NCI-H510A treated with DMSO at 0.1 percent for 48 hours (cell line): ENCODE data around the gene DOP1A.

Source experiments
- DNase-seq: peaks from one replicate; lab custom pipeline; 2025; lab: John Stamatoyannopoulos, UW

The DOP1A gene

DNA sequence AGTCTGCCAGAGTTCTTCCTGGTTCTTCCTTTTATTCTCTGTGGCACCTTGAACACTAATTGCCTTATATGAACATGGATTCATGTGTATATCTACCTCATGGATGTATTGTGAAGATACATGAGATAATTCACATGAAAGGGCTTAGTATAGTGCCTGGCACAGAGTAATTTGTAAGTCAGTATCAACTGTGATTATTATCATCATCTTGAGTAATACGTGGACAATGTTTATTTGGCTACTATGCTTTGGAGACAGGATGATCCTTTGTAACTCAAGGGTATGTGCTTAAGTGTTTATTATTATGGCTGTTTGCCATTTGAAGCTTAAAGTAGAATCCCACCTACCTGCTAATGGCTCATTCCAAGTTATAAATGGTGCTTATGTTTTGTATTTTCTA is 16.0 kb downstream of the DOP1A start:
- no peak for DNase-seq

DNA sequence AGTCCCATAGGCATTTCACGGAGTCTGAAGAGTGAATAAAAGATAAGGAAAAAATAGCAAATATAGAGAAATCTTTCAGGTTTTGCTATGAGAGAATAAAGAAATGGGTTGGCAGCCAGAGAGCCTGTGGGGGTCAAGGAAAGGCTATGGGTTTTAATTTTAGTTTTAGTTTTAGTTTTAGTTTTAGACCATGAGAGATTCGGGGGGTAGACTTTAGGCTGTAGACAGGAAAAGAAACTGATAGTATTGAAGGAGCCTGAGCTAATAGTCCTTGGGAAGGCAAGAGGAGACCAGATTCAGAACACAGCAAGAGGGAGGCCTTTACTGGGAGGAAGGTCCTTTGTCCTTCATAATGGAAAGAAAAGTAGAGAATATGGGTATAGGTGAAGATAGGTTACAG is 19.3 kb downstream of the DOP1A start:
- no peak for DNase-seq

DNA sequence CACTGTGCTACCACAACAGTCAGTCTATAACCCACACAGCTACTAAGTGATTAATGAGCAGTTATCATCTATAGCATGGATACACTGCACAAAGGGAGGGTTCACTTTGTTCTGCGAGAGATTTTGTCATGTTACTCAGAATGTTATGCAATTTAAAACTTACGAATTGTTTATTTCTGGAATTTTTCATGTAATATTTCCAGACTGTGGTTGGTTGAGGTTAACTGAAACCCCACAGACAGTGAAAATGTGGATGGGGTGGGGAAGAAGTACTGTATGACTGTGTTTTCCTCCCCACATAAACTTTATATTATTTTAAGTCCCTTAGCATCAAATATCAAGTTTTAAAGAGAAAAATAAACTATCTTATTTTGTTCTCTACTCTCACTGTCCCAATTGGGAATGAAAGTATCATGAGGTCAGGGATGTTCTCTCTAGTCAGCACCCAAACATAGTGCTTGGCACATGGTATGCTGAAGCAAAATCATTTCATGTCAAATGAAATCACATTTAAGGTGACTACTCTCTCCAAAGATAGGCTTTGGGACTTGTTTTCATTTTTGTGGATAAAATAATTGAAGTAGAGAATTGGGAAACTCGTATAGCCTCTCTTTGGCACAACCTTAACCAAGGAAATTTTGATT is 25.4 kb downstream of the DOP1A start:
- no peak for DNase-seq

DNA sequence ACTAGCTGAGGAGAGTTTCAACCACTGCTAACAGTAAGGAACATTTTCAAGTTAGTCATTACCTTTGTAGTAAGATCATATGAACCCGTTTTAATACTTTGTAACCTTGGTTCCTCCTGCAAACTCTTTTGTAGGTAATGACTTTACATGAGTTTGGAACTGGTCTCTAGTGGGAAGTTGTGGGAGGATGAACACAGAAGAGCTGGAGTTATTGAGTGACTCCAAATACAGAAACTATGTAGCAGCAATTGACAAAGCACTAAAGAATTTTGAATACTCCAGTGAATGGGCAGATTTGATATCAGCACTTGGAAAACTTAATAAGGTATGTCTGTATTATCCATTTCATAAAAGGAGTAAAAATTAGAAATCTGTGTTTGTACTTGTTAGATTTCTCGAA is 29.3 kb downstream of the DOP1A start:
- no peak for DNase-seq

DNA sequence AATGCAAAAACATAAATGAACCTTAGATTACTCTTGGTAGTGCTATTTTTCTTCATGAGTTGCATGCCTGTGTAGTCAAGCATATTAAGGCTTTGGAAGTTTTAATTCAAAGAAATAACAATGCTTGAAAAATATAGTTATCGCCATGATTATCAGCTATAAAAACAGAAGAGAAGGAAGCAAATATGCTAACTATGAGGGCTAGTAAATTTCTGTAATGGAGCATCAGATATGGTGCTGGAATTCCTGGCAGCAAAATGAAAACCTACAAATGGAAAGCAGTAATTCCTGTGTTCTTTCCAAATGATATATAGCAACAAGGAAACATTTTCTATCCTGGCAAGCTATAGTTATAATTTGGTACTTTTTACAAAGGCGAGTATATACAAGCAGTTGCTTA is 29.7 kb downstream of the DOP1A start:
- no peak for DNase-seq

DNA sequence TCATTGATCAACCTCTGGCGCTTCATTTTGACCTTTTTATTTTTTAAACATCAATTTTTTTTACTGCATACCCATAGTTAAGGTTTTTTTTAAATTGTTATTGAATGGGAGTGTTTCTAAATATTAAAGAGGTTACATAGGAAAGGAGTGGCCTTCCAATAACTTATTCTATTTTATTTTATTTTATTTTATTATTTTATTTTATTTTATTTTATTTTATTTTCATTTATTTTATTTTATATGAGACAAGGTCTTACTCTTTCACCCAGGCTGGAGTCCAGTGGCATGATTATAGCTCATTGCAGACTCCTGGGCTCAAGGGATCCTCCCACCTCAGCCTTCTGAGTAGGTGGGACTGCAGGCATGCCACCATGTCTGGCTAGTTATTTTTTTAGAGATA is 30.2 kb downstream of the DOP1A start:
- no peak for DNase-seq

DNA sequence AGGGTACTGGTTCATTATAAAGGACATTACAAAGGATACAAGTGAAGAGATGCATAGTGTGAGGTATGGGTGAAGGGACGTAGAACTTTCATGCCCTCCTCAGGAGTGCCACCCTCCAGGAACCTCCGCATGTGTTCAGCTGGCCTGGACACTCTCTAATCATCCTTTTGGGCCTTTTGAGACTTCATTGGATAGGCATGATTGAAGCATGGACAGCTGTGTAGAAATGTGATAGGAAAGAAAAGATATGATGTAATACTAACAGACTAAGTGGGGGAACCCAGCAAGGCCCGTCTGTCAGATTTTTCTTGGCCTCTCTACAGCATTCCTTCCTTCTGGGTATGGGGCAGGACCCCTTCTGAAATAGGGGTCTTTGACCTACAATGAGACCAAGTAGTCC is 31.1 kb downstream of the DOP1A start:
- DNase-seq, result no peak

DNA sequence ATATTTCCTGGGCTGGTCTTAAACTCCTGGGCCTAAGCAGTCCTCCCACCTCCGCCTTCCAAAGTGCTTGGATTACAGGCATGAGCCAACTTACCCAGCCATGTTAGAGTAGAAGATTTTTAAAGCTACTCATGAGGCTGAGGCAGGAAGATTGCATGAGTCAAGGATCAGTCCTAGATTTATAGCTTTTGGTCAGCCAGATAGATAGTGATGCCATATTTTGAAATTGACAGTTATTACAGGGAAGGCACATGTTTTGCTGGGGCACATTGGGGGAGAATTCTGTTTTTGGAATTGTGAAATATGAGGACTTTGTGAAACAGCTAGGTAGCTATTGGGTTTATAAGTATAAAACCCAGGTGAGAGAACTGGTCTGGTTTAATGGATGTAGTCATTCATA is 40.9 kb downstream of the DOP1A start:
- DNase-seq, result no peak

DNA sequence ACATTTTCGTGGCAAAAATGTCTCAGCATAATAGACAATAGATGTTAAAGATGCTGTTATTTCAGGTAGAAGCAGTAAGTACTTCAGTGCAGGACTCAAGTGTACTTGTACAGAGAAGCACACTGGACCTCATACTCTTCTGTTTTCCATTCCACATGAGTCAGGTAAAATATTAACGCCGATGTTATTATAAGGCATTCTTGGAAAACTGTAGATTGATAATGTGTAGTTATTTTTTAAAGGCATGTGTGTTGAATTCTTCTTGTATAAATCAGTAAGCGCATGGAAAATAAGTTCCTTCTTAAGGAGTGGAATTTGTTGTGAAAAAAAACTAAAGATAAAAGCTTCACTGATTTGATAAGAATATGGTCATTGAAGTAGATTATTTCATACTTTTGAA is 45.8 kb downstream of the DOP1A start:
- no peak for DNase-seq

DNA sequence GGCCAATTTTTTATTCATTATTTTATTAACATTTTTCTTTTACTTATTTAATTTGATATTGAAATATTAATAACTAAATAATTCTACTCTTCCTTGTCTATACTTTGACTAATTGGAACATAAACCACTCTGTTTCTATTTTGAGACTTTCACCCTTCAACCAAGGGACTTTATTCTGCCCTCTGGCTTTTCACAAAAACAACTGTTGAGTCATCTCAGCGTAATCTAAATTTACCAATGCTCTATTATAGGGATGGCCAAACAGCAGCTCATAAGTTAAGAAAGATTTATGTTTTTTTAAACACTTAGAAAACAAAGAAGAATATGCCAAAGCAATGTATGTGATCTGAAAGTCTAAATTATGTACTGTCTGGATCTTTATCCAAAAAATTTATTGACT is 46.7 kb downstream of the DOP1A start:
- DNase-seq, result no peak

DNA sequence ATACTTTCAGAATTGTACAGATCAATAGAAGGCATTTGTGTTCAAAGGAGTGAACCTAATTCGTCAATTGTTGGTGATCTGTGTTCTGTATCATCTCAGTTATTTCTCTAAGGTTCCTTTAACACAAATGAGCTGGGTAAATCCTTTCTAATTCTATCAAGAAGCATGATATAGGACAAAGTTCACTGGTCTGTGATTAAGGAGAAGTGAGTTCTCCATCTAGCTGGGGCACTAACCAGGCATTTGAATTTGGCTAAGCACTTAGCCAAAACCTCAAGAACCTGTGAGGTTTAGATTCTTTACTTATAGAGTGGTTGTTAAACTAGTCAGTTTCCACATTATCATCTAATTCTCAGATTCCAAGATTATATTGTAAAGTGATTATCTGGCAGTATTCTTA is 50.3 kb downstream of the DOP1A start:
- no peak for DNase-seq

DNA sequence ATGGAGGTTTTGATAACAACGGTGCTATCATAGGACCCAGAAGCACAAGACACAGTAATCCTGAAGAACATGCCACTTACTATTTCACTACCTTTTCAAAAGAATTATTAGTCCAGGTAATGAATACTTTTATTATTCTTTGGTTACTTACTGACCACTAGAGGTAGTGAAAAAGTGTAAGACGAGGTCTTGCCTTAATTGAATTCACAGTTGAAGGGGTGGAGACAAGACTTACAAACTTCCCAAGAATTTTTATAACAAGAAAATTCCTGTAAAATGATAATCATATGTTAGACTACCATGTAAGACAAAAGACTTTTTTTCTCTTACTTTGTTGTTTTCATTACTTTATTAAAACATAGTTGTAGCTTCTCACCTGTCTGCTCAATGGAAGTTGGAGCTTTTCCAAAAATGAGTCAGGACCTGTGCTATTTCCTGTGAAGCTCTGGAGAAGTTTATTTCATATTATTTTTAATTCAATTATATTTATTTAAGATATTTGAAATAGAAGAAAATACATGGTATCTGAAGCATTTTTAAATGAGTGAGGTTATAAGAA is 52.4 kb downstream of the DOP1A start:
- no peak for DNase-seq

DNA sequence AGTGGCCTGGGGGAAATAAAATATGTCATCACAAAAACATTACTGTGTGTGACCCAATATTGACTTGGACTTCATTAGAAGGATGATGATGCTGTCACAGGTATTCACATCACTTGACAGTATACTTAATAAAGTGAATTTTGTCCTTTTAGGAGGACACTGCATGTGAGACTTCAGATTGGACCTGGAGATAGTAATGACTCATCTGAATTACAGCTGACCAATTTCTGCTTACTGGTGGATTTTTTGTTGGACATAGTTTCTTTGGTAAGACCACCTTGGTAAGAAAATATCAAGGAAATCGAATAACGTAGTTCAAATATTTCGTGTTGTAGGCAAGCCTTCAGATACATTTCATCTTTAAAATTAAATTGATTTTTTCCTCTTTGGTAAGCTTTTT is 57.1 kb downstream of the DOP1A start:
- no peak for DNase-seq

DNA sequence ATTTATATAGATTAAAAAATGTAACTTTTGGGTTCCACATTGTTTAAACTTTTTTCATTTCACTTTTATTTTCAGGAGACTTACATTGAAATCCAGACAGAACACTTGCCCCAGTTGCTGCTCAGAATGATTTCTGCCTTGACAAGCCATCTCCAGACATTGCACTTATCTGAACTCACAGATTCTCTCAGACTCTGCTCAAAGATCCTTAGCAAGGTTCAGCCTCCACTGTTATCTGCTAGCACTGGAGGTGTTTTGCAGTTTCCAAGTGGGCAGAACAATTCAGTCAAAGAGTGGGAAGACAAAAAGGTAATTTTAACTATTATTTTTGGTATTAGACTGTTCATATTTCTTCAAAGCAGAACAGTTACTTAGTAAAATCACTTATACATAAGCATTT is 58.0 kb downstream of the DOP1A start:
- no peak for DNase-seq

DNA sequence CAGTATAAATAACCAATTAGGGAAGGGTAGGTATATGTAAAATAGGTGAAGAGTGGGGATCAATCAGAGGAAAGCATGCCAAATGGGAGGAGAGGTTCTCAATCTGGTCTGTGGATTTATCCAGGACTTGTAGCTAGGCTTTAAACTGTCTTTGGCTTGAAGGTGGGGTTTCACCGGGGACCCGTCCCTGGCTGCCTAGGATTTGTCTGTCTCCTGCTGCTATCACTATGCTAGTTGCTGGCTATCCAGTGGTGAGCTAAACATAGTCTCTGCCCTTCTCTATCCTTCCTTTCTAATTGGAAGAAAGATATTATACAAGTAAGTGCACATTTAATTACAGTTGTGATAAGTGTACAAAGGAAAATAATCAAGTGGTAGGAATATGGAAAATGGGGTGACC is 58.8 kb downstream of the DOP1A start:
- no peak for DNase-seq

DNA sequence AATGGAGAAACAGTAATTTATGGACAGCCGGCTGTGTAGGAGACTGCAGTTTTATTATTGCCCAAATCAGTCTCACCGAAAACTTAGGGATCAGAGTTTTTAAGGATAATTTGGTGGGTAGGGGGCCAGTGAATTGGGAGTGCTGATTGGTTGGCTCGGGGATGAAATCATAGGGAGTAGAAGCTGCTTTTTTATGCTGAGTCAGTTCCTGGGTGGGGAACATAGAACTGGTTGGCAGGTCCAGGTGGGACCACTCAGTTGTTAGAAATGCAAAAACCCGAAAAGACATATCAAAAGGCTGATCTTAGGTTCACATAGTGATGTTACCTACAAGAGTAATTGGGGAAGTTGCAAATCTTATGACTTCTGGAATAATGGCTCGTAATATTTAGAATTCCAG is 59.3 kb downstream of the DOP1A start:
- no peak for DNase-seq

DNA sequence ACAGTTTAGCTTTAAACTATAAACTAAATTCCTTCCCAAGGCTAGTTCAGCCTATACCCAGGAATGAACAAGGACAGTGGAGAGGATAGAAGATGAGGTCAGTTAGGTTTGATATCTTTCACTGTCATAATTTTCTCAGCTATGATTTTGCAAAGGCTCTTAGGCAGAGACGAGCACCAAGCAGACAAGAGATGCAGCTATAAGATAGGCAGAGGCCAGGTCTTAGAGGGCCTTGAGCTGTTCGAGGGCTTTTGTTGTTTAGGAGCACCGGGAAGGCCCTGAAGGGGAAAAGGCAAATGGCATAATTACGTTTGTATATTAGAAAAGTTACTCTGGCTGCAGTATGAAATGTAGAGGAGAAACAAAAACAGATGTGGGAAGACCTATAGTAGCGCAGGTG is 59.8 kb downstream of the DOP1A start:
- DNase-seq, result no peak

DNA sequence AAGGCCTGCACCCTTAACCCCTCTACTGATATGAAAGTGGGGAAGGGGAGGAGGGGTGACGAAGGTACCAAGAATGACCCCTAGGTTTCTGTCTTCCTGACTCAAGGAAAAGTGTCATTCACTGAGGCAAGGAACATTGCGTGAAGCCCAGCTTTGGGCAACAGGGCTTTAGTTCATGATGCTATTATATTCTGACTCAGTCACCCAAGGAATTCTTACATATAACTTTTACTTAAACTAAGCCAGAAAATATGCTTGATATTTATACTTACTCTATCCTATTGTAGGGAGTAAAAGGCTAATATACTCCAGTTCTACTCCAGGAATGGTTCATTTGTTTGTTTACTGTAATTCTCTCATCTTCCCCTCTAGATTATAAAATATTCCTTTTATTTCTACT is 60.5 kb downstream of the DOP1A start:
- no peak for DNase-seq

DNA sequence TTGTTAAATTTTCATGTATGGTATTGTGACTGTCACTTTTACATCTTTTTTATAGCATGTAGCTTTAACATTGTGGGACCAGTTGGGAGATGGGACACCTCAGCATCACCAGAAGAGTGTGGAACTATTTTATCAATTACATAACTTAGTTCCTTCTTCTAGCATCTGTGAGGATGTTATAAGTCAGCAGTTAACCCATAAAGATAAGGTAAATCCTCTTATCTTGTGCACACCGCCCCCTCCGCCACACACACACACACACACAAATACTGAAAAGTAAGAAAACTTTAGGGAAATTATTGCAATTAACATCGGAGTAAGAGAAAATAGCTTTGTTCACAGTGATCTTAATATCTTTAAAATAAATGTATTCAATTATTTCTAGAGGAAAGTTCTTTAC is 64.7 kb downstream of the DOP1A start:
- no peak for DNase-seq

DNA sequence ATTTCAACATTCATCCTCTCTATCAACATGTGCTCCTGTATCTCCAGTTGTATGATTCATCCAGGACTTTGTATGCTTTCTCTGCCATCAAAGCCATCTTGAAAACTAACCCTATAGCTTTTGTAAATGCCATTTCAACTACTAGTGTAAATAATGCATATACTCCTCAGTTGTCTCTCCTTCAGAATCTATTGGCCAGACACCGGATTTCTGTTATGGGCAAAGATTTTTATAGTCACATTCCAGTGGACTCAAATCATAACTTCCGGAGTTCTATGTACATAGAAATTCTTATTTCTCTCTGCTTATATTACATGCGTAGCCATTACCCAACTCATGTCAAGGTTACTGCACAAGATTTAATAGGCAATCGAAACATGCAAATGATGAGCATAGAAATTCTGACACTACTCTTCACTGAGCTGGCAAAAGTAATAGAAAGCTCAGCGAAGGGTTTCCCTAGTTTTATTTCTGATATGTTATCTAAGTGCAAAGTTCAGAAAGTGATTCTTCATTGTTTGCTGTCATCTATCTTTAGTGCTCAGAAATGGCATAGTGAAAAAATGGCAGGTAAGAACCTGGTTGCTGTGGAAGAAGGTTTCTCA is 70.7 kb downstream of the DOP1A start:
- no peak for DNase-seq

DNA sequence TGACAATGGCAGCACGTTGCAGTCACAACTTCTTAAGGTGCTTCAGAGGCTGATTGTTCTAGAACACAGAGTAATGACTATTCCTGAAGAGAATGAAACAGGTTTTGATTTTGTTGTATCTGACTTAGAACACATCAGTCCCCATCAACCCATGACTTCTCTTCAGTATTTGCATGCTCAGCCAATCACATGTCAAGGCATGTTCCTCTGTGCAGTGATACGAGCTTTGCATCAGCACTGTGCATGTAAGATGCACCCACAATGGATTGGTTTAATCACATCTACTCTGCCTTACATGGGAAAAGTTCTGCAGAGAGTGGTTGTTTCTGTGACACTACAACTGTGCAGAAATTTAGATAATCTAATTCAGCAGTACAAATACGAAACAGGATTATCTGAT is 71.3 kb downstream of the DOP1A start:
- no peak for DNase-seq

DNA sequence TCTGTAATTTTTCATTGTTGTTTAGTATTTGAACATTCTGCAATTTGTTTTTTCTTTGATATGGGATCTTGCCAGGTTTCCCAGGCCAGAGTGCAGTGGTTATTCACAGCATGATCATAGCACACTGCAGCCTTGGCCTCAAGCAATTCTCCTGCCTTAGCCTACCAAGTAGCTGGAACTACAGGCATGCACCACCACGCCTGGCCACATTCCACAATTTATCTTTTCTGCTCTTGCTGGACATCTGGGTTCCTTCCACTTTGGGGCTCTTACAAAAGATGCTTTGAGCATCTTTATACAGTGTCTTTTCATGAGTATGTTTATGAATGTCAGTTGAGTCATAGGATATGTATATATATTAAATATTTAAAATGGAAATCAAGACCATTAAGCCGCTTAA is 83.6 kb downstream of the DOP1A start:
- no peak for DNase-seq

DNA sequence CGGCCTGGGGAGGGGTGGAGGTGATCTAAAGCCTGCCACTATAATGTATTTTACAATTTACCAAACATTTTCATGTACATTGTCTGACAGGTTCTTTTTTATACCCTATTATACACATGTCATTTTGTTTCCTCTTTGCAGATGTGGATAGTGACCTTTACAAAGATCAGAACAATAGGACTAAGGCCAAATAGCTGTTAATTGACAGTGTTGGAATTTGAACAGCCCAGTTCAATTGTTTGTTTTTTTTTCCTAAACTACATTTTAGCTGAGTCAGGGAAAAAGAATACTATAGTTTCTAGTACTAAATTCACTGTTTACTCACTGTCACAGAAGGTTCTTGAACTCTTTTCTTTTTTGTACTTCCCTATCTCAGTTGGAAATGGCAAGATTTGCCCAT is 85.4 kb downstream of the DOP1A start:
- DNase-seq, result no peak

DNA sequence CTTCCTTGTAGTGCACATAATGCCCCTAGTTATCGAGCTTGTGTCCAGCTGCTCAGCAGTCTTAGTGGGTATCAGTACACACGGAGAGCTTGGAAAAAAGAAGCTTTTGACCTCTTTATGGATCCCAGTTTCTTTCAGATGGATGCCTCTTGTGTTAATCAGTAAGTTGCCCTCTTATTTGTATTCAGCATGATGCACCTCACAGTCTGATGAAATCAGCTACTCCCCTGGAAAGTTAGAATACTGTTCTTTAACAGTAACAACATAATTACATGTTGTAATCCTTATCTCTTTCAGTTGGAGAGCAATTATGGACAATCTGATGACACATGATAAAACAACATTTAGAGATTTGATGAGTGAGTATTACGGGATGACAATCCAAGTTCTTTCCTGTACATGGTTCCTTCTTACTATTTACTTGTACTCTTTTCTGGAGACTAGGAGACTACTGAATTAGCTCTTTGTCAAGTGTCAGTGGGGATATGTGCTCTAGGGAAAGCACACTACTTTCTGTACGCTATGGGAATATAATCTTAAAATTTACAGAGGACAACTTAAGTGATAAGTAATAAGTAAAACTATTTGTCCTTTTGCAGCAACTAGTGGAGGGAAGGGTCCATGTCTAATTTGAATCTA is 86.5 kb downstream of the DOP1A start:
- no peak for DNase-seq
